Measurements from ENCODE around the gene ATP2B2.

Gene ATP2B2

DNA sequence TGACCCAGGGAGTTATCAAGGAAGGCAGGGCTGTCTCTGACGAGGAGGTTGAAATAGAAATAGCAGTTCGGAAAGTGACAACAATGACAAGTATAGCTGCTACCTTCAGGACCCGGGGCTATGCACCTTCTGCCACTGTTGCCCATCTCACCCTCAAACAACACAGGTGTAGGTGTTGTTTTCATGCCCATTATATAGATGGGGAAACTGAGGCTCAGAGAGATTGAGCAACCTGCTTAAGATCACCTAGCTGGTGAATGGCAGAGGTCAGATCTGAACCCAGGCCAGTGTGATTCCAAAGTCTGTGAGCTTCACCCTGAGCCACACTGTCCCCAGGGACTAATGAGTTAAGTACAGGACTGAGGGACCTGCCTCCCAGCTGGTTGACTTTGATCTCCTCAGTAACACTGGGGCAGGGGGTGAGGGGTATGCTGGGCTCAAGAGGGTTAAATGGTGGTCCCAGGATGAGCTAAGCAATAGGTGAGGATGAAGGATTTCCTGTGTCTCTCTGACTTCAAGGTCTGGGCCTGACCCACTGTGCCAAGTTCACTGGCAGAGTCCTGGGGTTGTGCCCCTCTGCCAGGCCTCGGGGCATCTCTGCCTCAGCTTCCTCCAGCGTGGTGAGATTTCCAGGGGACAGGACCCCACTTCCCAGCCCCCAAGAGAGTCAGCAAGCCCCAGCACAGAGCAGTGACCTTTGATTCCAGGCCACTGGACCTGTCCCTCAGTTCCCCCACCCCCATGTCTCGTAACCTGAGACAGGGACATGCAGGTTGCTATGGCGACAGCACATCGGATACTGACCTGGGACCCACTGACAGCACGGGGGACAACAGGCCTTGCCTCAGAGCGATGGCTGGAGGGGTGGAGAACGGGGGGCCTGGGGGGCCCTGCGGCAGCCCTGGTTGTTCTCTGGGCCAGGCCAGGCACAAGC is 35.0 kb downstream of the ATP2B2 start (continued):
- TF ChIP-seq, protein P1, sequence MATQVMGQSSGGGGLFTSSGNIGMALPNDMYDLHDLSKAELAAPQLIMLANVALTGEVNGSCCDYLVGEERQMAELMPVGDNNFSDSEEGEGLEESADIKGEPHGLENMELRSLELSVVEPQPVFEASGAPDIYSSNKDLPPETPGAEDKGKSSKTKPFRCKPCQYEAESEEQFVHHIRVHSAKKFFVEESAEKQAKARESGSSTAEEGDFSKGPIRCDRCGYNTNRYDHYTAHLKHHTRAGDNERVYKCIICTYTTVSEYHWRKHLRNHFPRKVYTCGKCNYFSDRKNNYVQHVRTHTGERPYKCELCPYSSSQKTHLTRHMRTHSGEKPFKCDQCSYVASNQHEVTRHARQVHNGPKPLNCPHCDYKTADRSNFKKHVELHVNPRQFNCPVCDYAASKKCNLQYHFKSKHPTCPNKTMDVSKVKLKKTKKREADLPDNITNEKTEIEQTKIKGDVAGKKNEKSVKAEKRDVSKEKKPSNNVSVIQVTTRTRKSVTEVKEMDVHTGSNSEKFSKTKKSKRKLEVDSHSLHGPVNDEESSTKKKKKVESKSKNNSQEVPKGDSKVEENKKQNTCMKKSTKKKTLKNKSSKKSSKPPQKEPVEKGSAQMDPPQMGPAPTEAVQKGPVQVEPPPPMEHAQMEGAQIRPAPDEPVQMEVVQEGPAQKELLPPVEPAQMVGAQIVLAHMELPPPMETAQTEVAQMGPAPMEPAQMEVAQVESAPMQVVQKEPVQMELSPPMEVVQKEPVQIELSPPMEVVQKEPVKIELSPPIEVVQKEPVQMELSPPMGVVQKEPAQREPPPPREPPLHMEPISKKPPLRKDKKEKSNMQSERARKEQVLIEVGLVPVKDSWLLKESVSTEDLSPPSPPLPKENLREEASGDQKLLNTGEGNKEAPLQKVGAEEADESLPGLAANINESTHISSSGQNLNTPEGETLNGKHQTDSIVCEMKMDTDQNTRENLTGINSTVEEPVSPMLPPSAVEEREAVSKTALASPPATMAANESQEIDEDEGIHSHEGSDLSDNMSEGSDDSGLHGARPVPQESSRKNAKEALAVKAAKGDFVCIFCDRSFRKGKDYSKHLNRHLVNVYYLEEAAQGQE (tag by site-specific recombination; IDR thresholded peaks at IDR 0.05): no peak
- TF ChIP-seq ZNF398 (tag by site-specific recombination; IDR thresholded peaks at IDR 0.05): no peak

DNA sequence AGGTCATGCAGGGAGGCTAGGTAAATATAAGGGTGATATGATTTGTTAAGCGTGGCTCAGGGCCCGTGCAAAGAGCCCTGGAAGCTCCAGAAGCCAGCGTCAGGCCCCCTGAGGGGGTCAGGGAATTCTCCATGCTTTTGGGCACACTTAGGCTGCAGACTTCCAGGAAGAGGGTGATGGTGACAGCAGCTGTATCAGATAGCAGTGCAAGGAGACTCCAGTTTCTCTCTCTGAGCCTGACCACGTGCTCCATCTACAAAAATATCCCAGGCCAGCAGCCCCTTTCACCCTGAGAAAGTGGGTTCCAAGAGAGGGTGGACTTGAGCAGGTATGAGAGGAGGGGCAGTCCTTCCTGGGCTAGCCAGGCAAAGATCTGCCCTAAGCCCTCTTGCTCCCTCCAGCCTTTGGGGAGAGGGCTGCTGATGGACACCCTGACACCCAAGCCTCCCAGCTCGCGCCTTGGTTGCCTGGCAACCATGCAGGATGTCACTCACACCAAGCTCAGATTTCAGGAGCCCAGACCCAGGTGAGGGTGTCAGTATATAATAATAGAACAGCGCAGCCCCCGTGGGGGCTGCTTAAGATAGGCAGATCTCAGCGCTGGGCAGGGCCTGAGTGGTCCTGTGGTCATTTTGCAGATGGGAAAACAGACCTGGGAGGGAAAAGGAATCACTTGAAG is 35.8 kb downstream of the ATP2B2 start:
- TF ChIP-seq KLF16 (tag by site-specific recombination; IDR thresholded peaks at IDR 0.05): no peak
- no peak for TF ChIP-seq ZNF26 (tag by site-specific recombination; IDR thresholded peaks at IDR 0.05)
- TF ChIP-seq GFI1B (tag by site-specific recombination; IDR thresholded peaks at IDR 0.05): no peak
- no peak for TF ChIP-seq SP7 (tag by site-specific recombination; IDR thresholded peaks at IDR 0.05)
- no peak for TF ChIP-seq OVOL3 (tag by site-specific recombination; IDR thresholded peaks at IDR 0.05)
- TF ChIP-seq ZNF202 (tag by site-specific recombination; IDR thresholded peaks at IDR 0.05; ENCODE audit: borderline replicate concordance): no peak
- no peak for TF ChIP-seq ZNF544 (tag by site-specific recombination; IDR thresholded peaks at IDR 0.05)
- TF ChIP-seq ZNF639 (tag by site-specific recombination; IDR thresholded peaks at IDR 0.05): no peak
- TF ChIP-seq, protein P1 (tag by site-specific recombination; IDR thresholded peaks at IDR 0.05): no peak
- no peak for TF ChIP-seq ZNF449 (tag by site-specific recombination; IDR thresholded peaks at IDR 0.05)
- TF ChIP-seq ZNF561 (tag by site-specific recombination; IDR thresholded peaks at IDR 0.05; ENCODE audit: borderline replicate concordance): no peak
- no peak for TF ChIP-seq ZNF341 (tag by site-specific recombination; IDR thresholded peaks at IDR 0.05; ENCODE audit: low read depth)
- TF ChIP-seq, protein P2, sequence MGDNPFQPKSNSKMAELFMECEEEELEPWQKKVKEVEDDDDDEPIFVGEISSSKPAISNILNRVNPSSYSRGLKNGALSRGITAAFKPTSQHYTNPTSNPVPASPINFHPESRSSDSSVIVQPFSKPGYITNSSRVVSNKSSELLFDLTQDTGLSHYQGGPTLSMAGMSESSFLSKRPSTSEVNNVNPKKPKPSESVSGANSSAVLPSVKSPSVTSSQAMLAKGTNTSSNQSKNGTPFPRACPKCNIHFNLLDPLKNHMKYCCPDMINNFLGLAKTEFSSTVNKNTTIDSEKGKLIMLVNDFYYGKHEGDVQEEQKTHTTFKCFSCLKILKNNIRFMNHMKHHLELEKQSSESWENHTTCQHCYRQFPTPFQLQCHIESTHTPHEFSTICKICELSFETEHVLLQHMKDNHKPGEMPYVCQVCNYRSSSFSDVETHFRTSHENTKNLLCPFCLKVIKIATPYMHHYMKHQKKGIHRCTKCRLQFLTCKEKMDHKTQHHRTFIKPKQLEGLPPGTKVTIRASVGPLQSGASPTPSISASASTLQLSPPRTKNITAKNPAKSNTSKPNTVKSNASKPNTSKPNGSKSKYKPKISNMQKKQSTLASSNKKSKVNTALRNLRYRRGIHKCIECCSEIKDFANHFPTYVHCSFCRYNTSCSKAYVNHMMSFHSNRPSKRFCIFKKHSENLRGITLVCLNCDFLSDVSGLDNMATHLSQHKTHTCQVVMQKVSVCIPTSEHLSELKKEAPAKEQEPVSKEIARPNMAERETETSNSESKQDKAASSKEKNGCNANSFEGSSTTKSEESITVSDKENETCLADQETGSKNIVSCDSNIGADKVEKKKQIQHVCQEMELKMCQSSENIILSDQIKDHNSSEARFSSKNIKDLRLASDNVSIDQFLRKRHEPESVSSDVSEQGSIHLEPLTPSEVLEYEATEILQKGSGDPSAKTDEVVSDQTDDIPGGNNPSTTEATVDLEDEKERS (tag by site-specific recombination; IDR thresholded peaks at IDR 0.05): no peak
- TF ChIP-seq MZF1 (tag by site-specific recombination; IDR thresholded peaks at IDR 0.05; ENCODE audit: borderline replicate concordance): no peak
- no peak for TF ChIP-seq ZNF174 (tag by site-specific recombination; IDR thresholded peaks at IDR 0.05)
- Histone ChIP-seq H3K4me1 (ENCODE audit: control insufficient read depth, insufficient read depth, low read length) (no peaks in the 10 kb centered on the region), H3K4me3 (ENCODE audit: low read depth, low read length) (no peak overlapping the region), H3K36me3 (ENCODE audit: control insufficient read depth in 2 of 2, insufficient read depth in 1 of 2, low read length in 2 of 2) (no peaks in the 10 kb centered on the region), H3K27ac (ENCODE audit: extremely low read depth, low read depth, low read length) (no peak overlapping the region), H3K9me3 (ENCODE audit: control insufficient read depth, insufficient read depth, low read depth, low read length) (no peaks in the 10 kb centered on the region)
- POLR2A ChIA-PET: no interaction called here
- CTCF ChIA-PET: no interaction called here
